ENCODE data around the gene ALG1L2.
"Not testable (repeated sequence)": the region's sequence is repeated elsewhere in the genome, so short reads cannot be mapped to it uniquely, and the experiment has no call there.

The ALG1L2 gene

GRCh38 chr3:130081351-130081881, at the start of gene ALG1L2:
ALG1L2 (plus strand) TSS chr3:130081831; CDS start chr3:130082017, 186 bp downstream.
- no peak for DNase-seq (ENCODE audit: low read depth in 3 of 3)

GRCh38 chr3:130037126-130037815, 44.4 kb upstream of the ALG1L2 start:
- not testable (repeated sequence) for DNase-seq (ENCODE audit: low read depth in 3 of 3)

- not testable (repeated sequence) for DNase-seq (ENCODE audit: low read depth in 3 of 3)
Measured at GRCh38 chr3:130042736-130043135, 38.9 kb upstream of the ALG1L2 start.

- DNase-seq (ENCODE audit: low read depth in 3 of 3) = not testable (repeated sequence)
Measured at GRCh38 chr3:130043658-130044057, 38.0 kb upstream of the ALG1L2 start.

GRCh38 chr3:130044370-130044769, 37.3 kb upstream of the ALG1L2 start:
- DNase-seq (ENCODE audit: low read depth in 3 of 3) = no peak

GRCh38 chr3:130048726-130049125, 32.9 kb upstream of the ALG1L2 start:
- DNase-seq (ENCODE audit: low read depth in 3 of 3) = no peak

- DNase-seq (ENCODE audit: low read depth in 3 of 3) = not testable (repeated sequence)
Measured at GRCh38 chr3:130052366-130052765, 29.3 kb upstream of the ALG1L2 start.

- not testable (repeated sequence) for DNase-seq (ENCODE audit: low read depth in 3 of 3)
Measured at GRCh38 chr3:130052965-130053364, 28.7 kb upstream of the ALG1L2 start.

GRCh38 chr3:130057536-130058266, 23.9 kb upstream of the ALG1L2 start:
- not testable (repeated sequence) for DNase-seq (ENCODE audit: low read depth in 3 of 3)

GRCh38 chr3:130058267-130058657, 23.4 kb upstream of the ALG1L2 start:
- DNase-seq (ENCODE audit: low read depth in 3 of 3) = not testable (repeated sequence)

GRCh38 chr3:130058716-130059115, 22.9 kb upstream of the ALG1L2 start:
- not testable (repeated sequence) for DNase-seq (ENCODE audit: low read depth in 3 of 3)

- DNase-seq (ENCODE audit: low read depth in 3 of 3) = not testable (repeated sequence)
Measured at GRCh38 chr3:130059162-130059561, 22.5 kb upstream of the ALG1L2 start.

- DNase-seq (ENCODE audit: low read depth in 3 of 3) = no peak
Measured at GRCh38 chr3:130073582-130073981, 8.0 kb upstream of the ALG1L2 start.

GRCh38 chr3:130077636-130078035, 4.0 kb upstream of the ALG1L2 start:
- DNase-seq (ENCODE audit: low read depth in 3 of 3) = no peak

- not testable (repeated sequence) for DNase-seq (ENCODE audit: low read depth in 3 of 3)
Measured at GRCh38 chr3:130083363-130084090, 1.9 kb downstream of the ALG1L2 start.

GRCh38 chr3:130084436-130084980, 2.9 kb downstream of the ALG1L2 start:
- no peak for DNase-seq (ENCODE audit: low read depth in 3 of 3)

GRCh38 chr3:130085881-130086280, 4.2 kb downstream of the ALG1L2 start:
- DNase-seq (ENCODE audit: low read depth in 3 of 3) = no peak

GRCh38 chr3:130086628-130087027, 5.0 kb downstream of the ALG1L2 start:
- not testable (repeated sequence) for DNase-seq (ENCODE audit: low read depth in 3 of 3)

- no peak for DNase-seq (ENCODE audit: low read depth in 3 of 3)
Measured at GRCh38 chr3:130088061-130088460, 6.4 kb downstream of the ALG1L2 start.

- DNase-seq (ENCODE audit: low read depth in 3 of 3) = not testable (repeated sequence)
Measured at GRCh38 chr3:130090681-130091080, 9.1 kb downstream of the ALG1L2 start.

- no peak for DNase-seq (ENCODE audit: low read depth in 3 of 3)
Measured at GRCh38 chr3:130091958-130092357, 10.3 kb downstream of the ALG1L2 start.
